Motor neuron (in vitro differentiated cells): ENCODE results near the gene DLG2. TPM values are rescaled to one million over a fixed set of nuclear protein-coding genes. Genes with fewer than 3 reads are reported as not detected.

ENCODE experiments used
- ATAC-seq, 8 experiments: fragments of 200-7000 bp; cut with Tn5 transposase; replicated peaks in 6 of 8; 2 replicates each; pipeline ENCODE4 v1.8.0; 2021; ENCODE audit warnings: mild to moderate bottlenecking in 8 of 8, moderate library complexity in 8 of 8
- H3K27ac ChIP-seq, 2 donors: fragments of 250-450 bp; sonication (Bioruptor Pico); 2 replicates each; pipeline ENCODE4 v1.9.0; 2021; ENCODE audit warnings: antibody characterized with exemption in 2 of 2, mild to moderate bottlenecking in 2 of 2, moderate library complexity in 1 of 2
- H3K4me1 ChIP-seq, 2 donors: fragments of 250-450 bp; sonication (Bioruptor Pico); replicated peaks in 1 of 2; 2 replicates each; pipeline ENCODE4 v1.6.1; 2021; ENCODE audit warnings: antibody characterized with exemption in 2 of 2, mild to moderate bottlenecking in 2 of 2, moderate library complexity in 1 of 2
- H3K4me3 ChIP-seq, 5 donors: fragments of 250-450 bp; sonication (Bioruptor Pico); 2 replicates each; pipeline ENCODE4 v1.9.0; 2021; ENCODE audit warnings: antibody characterized with exemption in 5 of 5, mild to moderate bottlenecking in 5 of 5, moderate library complexity in 4 of 5
- WGBS, 10 experiments: fragments of 450-650 bp; shearing (Covaris generic); methylation state at CpG; one replicate each; pipeline ENCODE4 v1.0.0; 2022; 5-methylcytosine and 5-hydroxymethylcytosine counted together
- in situ Hi-C, 9 experiments: fragments of 400-800 bp; cut with MboI; loops; one replicate each; pipeline ENCODE4 v1.15.0; 2021; ENCODE audit warnings: low sequenced_read_pairs in 9 of 9, low pct_unique_long_range_greater_than_20kb in 2 of 9; ENCODE audit not compliant: unreplicated experiment in 9 of 9
- total RNA-seq, 8 experiments: library from RNA; unstranded; fragments of 300-600 nt; gene quantifications; 2 replicates each; pipeline versions ENCODE4 v1.2.3 to v1.2.4, GENCODE V29; 2022

The DLG2 gene
- total RNA-seq, 8 experiments from 2014 or later, result 1.3 to 17.5 (median 6.5) TPM

DNA sequence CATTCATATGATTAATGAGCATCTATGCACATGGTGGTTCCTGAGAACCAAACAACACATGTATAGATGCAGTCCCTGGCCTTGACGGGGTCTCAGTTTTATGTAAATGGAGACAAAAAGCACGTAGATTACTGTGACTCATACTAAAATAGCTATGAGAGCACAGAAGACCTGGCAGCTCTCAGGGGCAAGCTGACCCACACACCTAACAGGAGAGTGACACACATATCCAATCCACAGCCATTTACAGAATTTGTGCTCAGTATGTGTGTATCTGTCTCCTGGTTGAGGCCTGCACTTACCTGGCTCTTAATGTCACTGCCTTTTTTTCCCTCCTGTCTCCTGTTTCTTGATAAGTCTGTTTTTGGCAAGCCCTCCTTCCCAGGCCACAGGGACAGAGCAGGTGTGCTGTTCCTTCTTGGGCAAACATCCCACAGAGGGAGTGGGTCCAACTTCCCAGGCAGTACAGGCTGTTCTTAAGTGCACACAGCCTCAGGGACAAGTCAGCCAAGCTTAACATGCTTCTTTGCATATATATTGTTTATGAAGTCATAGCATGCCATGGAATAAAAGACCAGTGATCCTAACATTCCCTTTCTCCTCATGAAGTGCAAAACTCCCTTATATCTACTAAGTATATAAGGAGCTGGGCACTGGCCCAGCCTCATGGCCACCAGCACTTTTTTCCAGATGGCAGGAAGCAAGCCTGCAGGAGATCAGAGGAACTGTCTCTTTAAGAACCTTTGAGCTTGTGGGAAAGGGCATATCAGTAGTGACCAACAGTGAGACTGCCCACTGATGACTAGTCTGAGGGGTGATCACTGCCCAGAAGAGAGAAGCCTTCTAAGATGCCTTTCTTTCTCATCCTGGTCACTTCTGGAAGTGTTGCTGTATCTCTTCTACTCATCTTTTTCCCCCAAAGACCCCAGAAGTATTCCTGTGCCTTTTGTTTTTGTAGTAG lies 2216.3 kb downstream of the DLG2 start:
- Histone ChIP-seq H3K4me1 (no peaks in the 10 kb centered on the region), H3K27ac (no peak overlapping the region), H3K4me3 (no peak overlapping the region)
- peak in 3 of 8 experiments; percentile 58 to 89 (median 65) for ATAC-seq
- in situ Hi-C loops, result no loop called here
- WGBS, 10 experiments, result 6 to 80% (median 35%) methylated on average over 1 to 2 of the region's 2 CpGs; no CpG with 5 or more reads in 3 of the 10 experiments

DNA sequence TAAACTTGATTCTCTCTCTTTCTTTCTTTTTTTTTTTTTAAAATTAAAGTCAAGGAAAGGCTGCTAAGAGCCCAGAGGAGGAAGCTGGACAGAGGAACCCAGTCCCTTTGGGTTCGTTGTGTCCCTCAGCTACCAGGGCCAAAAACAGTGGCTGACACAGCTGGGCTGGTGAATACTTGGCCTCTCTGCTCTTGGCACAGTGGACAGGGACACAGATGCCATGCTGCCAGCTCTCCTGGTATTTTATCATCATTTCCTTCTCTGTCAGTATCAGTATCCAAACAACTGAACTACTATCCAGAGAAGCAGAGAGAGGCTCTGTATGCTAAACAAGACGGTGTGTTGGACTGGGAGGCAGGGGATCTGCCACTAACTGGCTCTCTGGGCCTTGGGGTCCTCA lies 2217.3 kb downstream of the DLG2 start:
- no peaks in the 10 kb centered on the region for H3K4me1 ChIP-seq
- H3K27ac ChIP-seq, result no peak overlapping the region
- in situ Hi-C loops, result no loop called here
- WGBS, 10 experiments, result 0 to 100% (median 48%) methylated on average over 1 to 2 of the region's 2 CpGs; no CpG with 5 or more reads in 4 of the 10 experiments
- H3K4me3 ChIP-seq, result no peak overlapping the region
- no peak for ATAC-seq

DNA sequence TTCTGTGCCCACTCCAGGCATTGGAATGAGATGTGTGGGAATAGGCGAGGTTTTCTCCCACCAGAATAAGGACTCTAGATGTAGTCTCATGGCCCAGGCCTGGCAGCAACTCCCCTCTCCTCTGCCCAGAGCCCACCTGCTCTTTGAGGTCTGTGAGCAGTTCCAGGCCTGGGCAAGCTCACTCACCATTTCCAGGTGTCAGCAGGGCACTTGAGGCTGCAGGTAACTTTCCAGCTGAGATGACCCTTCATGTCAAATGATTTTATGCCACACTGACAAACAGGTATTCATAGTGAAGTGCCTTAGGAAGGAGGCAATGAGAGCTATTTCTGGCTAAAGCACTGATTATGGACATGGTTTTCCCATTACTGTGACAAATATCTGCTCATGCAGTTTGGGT lies 2217.7 kb downstream of the DLG2 start:
- WGBS, 10 experiments, result 67 to 100% methylated on average over 1 of the region's 1 CpG; no CpG with 5 or more reads in 8 of the 10 experiments
- in situ Hi-C loops, result no loop called here
- H3K27ac ChIP-seq, result no peak overlapping the region
- no peaks in the 10 kb centered on the region for H3K4me1 ChIP-seq
- H3K4me3 ChIP-seq, result no peak overlapping the region
- ATAC-seq, result no peak

DNA sequence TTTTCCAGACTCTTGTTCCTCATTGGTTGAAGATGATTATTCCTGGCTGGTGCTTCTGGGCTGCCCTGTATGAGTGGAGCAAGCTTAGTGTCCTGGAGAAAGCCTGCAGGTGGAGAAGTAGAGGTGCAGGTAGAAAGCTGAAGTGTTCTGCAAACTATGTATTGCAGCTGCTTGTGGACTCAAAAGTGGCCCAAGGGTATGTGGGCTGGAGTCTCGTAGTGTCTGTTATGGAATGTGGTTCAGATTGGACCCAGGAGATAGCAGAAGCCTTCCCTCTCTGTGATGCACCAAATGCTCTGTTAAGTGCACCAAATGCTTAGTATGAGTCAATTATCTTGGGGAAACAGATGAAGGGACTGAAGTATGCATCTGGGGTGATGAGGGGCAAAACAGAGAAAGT lies 2218.2 kb downstream of the DLG2 start:
- Histone ChIP-seq H3K27ac (no peak overlapping the region), H3K4me3 (no peak overlapping the region), H3K4me1 (peaks cover 0 to 3% of the 10 kb centered on the region in 2 donors)
- in situ Hi-C loops, result no loop called here
- no peak for ATAC-seq
- 100% methylated on average over 1 of the region's 1 CpG; no CpG with 5 or more reads in 9 of the 10 experiments for WGBS, 10 experiments

Other genes starting within 250 kb of the DLG2 start
- gene TMEM126B, start 1.2 kb upstream of the DLG2 start, total RNA-seq, result 100 to 1,000 TPM in 1 of 8 experiments, 10 to 100 TPM in 7; 31.1 to 102 (median 46.7) TPM
- 10 to 100 TPM; 23.2 to 57.5 (median 37.7) TPM for gene TMEM126A, start 20.6 kb upstream of the DLG2 start, total RNA-seq
- 10 to 100 TPM; 39.7 to 80.0 (median 47.7) TPM for gene CREBZF, start 37.8 kb upstream of the DLG2 start, total RNA-seq
- 1 to 10 TPM in 3 of 8 experiments, under 1 TPM in 5; 0.18 to 4.7 (median 0.71) TPM for gene CCDC89, start 58.9 kb upstream of the DLG2 start, total RNA-seq
- gene SYTL2, start 183.8 kb upstream of the DLG2 start, total RNA-seq, result 10 to 100 TPM in 4 of 8 experiments, 1 to 10 TPM in 4; 2.5 to 79.6 (median 19.3) TPM
- not detected for gene CCDC83, start 228.0 kb upstream of the DLG2 start, total RNA-seq